GM12801 (cell line): ENCODE data around the gene SORCS2.

Source experiments
- TF ChIP-seq, protein P1 (sequence below): IDR thresholded peaks from one replicate; pipeline ENCODE4 v1.5.1; 2011; ENCODE audit warnings: control low read depth; ENCODE audit not compliant: insufficient read length; ENCODE audit errors: extremely low read depth

SORCS2 gene

DNA sequence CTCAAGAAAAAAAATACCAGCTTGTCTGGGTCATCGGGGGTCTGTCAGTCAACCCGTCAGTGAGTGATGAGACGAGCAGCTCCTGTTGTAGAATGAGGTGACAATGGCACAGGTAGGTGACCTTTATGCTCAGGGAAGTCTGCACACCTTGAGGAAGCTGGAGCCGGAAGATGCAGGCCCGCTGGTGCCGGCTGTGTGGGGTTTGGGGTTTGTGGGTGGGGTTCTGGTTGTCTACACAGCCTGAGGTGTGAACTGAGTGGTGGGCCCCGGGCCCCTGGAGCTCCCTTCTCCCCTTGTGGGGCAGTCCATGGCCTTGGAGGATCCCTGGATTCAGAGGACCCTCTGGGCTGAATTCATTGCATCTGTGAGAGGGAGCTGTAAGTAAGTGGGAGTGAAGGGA lies 75.5 kb downstream of the SORCS2 start:
- TF ChIP-seq, protein P1, sequence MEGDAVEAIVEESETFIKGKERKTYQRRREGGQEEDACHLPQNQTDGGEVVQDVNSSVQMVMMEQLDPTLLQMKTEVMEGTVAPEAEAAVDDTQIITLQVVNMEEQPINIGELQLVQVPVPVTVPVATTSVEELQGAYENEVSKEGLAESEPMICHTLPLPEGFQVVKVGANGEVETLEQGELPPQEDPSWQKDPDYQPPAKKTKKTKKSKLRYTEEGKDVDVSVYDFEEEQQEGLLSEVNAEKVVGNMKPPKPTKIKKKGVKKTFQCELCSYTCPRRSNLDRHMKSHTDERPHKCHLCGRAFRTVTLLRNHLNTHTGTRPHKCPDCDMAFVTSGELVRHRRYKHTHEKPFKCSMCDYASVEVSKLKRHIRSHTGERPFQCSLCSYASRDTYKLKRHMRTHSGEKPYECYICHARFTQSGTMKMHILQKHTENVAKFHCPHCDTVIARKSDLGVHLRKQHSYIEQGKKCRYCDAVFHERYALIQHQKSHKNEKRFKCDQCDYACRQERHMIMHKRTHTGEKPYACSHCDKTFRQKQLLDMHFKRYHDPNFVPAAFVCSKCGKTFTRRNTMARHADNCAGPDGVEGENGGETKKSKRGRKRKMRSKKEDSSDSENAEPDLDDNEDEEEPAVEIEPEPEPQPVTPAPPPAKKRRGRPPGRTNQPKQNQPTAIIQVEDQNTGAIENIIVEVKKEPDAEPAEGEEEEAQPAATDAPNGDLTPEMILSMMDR = no peak

DNA sequence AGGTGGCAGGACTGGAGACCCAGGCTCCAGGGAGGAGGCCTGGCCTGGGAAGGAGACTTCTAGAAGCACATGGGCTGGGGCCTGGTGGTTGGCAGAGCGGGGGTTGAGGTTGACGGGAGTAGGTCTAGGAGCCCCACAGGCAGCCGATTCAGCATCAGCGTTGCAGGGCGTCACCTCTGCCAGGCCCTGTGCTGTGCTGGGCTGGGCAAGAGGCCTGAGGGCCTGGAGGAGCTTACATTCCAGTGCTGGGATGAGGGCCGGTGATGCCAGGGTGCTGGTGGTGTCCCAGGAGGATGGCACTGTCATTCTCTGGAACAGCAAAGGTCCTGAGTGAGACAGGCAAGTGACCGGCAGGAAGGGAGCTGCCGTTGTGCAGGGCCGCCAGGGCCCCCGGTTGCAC lies 76.6 kb downstream of the SORCS2 start:
- TF ChIP-seq, protein P1 = no peak

DNA sequence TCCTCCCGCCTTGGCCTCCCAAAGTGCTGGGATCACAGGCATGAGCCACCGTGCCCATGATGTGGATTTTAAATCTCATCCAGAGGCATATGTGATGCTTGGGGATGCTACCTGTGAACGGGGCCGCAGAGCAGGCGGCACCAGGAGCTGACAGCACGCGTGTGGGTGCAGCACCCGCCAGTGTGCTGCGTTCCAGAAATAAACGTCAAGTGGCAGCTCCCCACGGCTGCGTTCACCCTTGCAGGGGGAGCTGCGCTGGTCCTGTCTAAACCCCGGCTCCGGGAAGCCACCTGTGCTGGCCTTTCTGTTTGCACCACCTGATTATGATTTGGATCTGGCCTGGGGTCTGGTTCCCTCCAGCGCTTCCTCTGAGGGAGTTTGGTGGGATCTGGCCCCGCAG lies 77.8 kb downstream of the SORCS2 start:
- TF ChIP-seq, protein P1 = no peak

DNA sequence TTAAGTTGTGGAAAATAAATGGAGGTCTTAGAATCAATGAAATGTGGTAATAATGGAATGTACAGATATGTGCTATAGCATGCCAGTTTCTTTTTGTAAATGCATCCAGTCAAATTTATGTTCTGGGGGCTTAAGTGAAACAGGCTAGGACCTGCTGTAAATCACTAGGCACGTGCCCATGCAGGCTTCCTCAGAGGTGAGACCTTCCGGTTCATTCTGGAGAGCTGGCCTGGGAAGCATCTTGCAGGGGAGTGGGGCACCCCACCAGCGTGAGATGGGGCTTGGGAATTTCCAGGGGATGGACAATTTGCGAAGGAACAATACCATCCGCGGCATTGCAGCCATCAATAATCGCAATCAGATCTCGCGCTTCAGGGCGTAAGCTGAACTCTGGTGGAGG lies 80.1 kb downstream of the SORCS2 start:
- TF ChIP-seq, protein P1 = no peak

DNA sequence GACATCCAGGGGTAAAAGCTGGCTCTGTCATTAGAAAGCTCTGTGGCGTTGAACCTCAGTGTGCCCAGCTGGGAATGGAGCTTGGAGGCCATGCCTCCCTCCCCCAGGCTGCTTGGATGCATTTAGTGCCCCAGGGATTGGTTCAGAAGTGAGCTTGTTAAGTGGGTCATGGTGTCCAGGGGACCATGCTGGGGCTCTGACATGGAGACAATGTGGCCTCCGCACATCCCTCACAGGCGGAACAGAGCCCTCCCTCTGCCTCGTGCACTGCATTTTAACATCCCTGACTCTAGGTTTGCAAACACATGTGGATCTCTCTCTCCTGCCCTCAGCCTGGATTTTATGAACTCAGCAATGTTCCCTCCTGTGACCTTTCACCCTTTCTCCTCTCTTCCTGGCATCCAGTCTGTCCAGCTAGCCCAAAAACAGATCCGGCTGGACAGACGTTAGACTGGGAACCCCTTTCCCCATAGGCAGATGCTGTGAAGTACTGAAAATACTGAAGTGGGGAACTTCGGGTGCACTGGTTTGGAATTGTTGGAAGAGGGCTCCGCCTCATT lies 81.5 kb downstream of the SORCS2 start:
- TF ChIP-seq, protein P1 = no peak

DNA sequence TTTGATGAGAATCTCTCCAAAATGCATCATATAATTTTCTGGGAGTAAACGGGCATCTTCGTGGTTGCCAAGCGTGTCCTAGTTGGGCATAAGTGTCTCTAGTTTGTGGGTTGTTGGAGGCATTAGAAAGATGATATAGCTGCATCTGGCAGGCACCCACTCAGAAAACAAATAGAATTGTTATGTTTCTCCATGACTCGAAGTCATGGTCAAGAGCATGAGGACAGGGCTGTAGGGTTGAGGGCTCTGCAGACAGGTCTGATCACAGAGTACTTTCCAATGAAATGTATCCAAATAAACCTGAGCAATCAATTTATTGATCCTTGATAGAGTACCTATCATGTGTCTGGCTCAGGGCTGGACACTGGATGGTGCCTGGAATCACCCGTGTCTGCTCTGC lies 82.7 kb downstream of the SORCS2 start:
- TF ChIP-seq, protein P1 = no peak

DNA sequence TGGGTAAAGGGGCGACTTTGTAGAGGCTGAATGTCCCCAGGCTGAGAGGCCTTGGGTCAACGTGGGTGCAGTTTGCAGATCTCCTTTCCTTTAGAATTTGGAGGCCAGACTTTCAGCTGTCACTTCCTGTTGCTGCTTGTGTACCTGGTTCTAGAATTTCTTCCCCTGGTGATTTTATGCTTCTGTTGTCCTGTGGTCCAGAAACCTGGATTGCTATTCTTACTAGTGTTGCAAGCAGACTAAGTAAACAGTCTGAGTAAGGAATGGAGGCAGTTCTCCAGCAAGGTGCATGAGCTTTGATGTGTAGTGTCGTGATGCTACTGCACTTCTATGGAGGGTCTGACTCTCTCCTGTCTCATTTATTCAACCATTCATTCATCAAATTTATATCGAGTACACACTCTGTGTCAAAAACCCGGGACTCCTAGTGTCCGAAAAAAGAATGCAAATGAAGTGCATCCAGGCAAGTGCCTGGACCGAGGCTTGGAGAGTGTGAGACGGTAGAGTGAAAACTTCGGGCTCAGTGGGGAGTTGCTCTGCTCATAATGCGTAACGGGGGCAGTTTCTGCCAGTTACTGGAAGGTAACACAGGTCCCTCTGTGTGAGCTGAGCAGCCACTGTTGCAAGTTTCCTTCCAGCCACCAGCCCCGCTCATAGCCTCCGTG lies 83.3 kb downstream of the SORCS2 start:
- TF ChIP-seq, protein P1 = no peak
